GM12892 (cell line): ENCODE data around the gene RBM24.

Source experiments
- POLR2AphosphoS5 ChIP-seq: IDR thresholded peaks from 2 replicates; pipeline ENCODE4 v1.6.1; 2011; ENCODE audit warnings: low read depth, low read length, control low read depth
- TAF1 ChIP-seq: IDR thresholded peaks from 2 replicates; pipeline ENCODE4 v1.6.1; 2011; ENCODE audit warnings: low read depth, mild to moderate bottlenecking, control low read depth, low read length, borderline replicate concordance

- TF ChIP-seq POLR2AphosphoS5 = no peak
- no peak for TF ChIP-seq TAF1
These were observed 13.6 kb upstream of the RBM24 start for GRCh38 chr6:17267566-17267965.
